Smooth muscle cell (in vitro differentiated cells): ENCODE results near the gene TNNT1. TPM values are rescaled to one million over a fixed set of nuclear protein-coding genes. Genes with fewer than 3 reads are reported as not detected.

Experiments
- DNase-seq: peaks from one replicate; lab custom pipeline; 2025; ENCODE audit not compliant: unreplicated experiment; lab: John Stamatoyannopoulos, UW
- H2AFZ ChIP-seq: fragments of 200-600 bp; sonication (generic); 2 replicates; pipeline ENCODE4 v1.6.0; 2016; ENCODE audit warnings: antibody characterized with exemption, low read depth, mild to moderate bottlenecking
- H3F3A ChIP-seq: fragments of 200-600 bp; sonication (generic); 2 replicates; pipeline ENCODE4 v1.6.0; 2017; ENCODE audit warnings: antibody characterized with exemption, low read depth
- H3K27ac ChIP-seq: fragments of 200-600 bp; sonication (generic); 2 replicates; pipeline ENCODE4 v1.5.1; 2016; ENCODE audit warnings: low read depth, mild to moderate bottlenecking
- H3K27me3 ChIP-seq: fragments of 200-600 bp; sonication (generic); 2 replicates; pipeline ENCODE4 v1.6.1; 2016; ENCODE audit warnings: low read depth, mild to moderate bottlenecking
- H3K36me3 ChIP-seq: fragments of 200-600 bp; sonication (generic); 2 replicates; pipeline ENCODE4 v1.5.1; 2016; ENCODE audit warnings: low read depth
- H3K4me1 ChIP-seq: fragments of 200-600 bp; sonication (generic); 2 replicates; pipeline ENCODE4 v1.5.1; 2016; ENCODE audit warnings: low read depth
- H3K4me2 ChIP-seq: fragments of 200-600 bp; sonication (generic); 2 replicates; pipeline ENCODE4 v1.6.0; 2016; ENCODE audit warnings: mild to moderate bottlenecking
- H3K4me3 ChIP-seq: fragments of 200-600 bp; sonication (generic); 2 replicates; pipeline ENCODE4 v1.5.1; 2016; ENCODE audit warnings: mild to moderate bottlenecking
- H3K79me2 ChIP-seq: fragments of 200-600 bp; sonication (generic); 2 replicates; pipeline ENCODE4 v1.6.0; 2016; ENCODE audit warnings: low read depth, mild to moderate bottlenecking
- H3K9ac ChIP-seq: fragments of 200-600 bp; sonication (generic); 2 replicates; pipeline ENCODE4 v1.6.0; 2016; ENCODE audit warnings: low read depth
- H3K9me3 ChIP-seq: fragments of 200-600 bp; sonication (generic); replicated peaks from 2 replicates; pipeline ENCODE4 v1.5.1; 2016; ENCODE audit warnings: low read depth
- H4K20me1 ChIP-seq: fragments of 200-600 bp; sonication (generic); 2 replicates; pipeline ENCODE4 v1.6.0; 2016; ENCODE audit warnings: low read depth
- WGBS: methylation state at CpG from one replicate; pipeline ENCODE4 v1.1.7; 2016; ENCODE audit warnings: low lambda C conversion rate; 5-methylcytosine and 5-hydroxymethylcytosine counted together
- polyA plus RNA-seq: library from polyadenylated mRNA; unstranded; fragments of >200 nt; fragmentation: Nextera tagmentation; extraction: Ambion mirVana; gene quantifications from 2 replicates; pipeline ENCODE4 v1.2.1, GENCODE V29; 2016
- total RNA-seq: library from RNA; depleted of rRNA; stranded (reverse); fragments of >200 nt; gene quantifications from 2 replicates; pipeline ENCODE4 v1.2.3, GENCODE V29; 2014
- TF ChIP-seq, protein P1 (sequence below): fragments of 200-600 bp; sonication (generic); IDR thresholded peaks from 2 replicates; pipeline ENCODE4 v1.5.1; 2017; ENCODE audit warnings: borderline replicate concordance, mild to moderate bottlenecking, antibody characterized with exemption; ENCODE audit not compliant: insufficient read depth, poor library complexity, severe bottlenecking

TNNT1 gene
- total and polyA plus RNA-seq, 2 experiments from 2014 or later, result 24.5 to 27.1 TPM

DNA sequence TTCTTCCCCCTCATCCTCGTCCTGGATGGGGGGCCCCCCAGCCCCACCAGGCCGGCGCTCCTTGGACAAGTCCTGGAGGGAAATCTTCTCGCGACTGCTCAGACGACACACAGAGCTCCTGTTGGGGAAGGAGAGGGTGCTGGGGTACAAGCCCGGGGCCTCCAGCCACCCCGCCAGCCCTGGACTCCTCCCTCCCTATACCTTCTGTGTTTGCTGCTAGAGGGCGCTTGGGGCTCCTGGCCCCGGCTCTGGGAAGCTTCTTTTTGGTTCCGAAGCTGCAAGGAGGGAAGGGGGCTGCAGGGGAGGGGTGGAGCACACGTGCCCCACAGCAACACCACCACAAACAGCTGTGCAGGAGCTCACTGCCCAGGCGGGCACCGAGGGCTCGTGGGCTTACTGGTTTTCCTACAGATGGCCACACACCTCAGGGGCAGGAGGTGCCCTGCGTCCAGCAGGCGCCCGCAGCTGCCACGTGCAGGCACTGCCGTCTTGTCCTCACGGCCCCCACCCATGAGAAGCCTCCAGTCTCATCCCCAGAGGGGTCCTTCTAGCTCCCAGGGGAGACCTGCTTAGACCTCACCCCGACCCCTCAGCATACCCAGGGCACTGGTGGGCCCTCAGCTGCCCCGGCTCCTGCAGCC, 52.8 kb downstream of the TNNT1 start:
- Histone ChIP-seq H3K4me2 (no peak overlapping the region), H3F3A (no peaks in the 10 kb centered on the region), H3K9me3 (no peaks in the 10 kb centered on the region), H3K9ac (no peak overlapping the region), H3K79me2 (no peaks in the 10 kb centered on the region), H3K4me3 (no peak overlapping the region), H3K27me3 (no peaks in the 10 kb centered on the region), H3K36me3 (no peaks in the 10 kb centered on the region), H3K4me1 (no peaks in the 10 kb centered on the region), H3K27ac (no peak overlapping the region), H2AFZ (no peak overlapping the region), H4K20me1 (peaks cover 38% of the 10 kb centered on the region)
- WGBS, result 84% methylated on average over 22 of the region's 23 CpGs
- DNase-seq, result no peak
- TF ChIP-seq, protein P1, sequence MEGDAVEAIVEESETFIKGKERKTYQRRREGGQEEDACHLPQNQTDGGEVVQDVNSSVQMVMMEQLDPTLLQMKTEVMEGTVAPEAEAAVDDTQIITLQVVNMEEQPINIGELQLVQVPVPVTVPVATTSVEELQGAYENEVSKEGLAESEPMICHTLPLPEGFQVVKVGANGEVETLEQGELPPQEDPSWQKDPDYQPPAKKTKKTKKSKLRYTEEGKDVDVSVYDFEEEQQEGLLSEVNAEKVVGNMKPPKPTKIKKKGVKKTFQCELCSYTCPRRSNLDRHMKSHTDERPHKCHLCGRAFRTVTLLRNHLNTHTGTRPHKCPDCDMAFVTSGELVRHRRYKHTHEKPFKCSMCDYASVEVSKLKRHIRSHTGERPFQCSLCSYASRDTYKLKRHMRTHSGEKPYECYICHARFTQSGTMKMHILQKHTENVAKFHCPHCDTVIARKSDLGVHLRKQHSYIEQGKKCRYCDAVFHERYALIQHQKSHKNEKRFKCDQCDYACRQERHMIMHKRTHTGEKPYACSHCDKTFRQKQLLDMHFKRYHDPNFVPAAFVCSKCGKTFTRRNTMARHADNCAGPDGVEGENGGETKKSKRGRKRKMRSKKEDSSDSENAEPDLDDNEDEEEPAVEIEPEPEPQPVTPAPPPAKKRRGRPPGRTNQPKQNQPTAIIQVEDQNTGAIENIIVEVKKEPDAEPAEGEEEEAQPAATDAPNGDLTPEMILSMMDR, result no peak

DNA sequence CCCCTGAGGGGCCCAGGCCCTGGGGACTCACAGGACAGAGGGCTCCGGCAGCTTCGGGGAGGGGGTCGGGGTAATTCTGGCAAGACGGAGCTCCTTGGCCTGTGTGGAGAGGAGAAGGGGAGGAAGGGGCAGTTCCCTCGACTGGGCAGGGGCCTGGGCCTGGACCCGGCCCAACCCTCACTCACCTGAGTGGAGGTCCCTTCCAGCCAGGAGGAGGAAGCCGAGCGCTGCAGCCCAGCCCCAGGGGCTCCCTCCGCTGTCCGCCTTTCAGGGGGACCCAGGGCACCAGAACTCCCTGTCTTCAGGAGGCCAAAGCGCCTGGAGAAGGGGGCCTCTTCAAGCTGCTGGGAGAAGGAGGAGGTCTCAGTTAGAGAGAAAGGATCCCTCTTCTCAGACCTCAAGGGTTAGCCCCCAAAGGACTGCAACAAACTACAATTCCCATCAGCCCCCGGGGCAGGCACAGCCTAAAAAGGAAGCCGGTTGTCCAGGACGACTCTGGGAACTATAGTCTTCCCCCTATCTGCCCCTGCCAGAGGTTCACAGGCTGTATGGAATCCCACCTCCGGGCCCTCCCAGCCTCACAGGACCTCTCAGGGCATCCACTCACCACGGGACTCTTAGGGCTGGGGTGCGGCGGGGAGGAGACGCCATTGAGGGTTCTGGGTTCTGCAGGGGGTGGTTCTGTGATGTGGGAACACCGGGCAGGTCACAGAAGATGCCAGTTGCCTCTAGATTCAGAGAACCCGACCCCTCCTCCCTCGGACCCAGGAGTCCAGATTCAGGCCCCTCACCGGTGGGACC, 53.5 kb downstream of the TNNT1 start:
- H3K4me3 ChIP-seq, result no peak overlapping the region
- WGBS, result 88% methylated on average over 18 of the region's 23 CpGs
- H3F3A ChIP-seq, result no peaks in the 10 kb centered on the region
- H2AFZ ChIP-seq, result no peak overlapping the region
- no peak for DNase-seq
- no peak overlapping the region for H3K27ac ChIP-seq
- no peak overlapping the region for H3K9ac ChIP-seq
- peaks cover 33% of the 10 kb centered on the region for H4K20me1 ChIP-seq
- H3K4me1 ChIP-seq, result no peaks in the 10 kb centered on the region
- no peak overlapping the region for H3K4me2 ChIP-seq
- H3K27me3 ChIP-seq, result no peaks in the 10 kb centered on the region
- no peaks in the 10 kb centered on the region for H3K36me3 ChIP-seq
- TF ChIP-seq, protein P1, result no peak
- no peaks in the 10 kb centered on the region for H3K79me2 ChIP-seq
- H3K9me3 ChIP-seq, result no peaks in the 10 kb centered on the region

DNA sequence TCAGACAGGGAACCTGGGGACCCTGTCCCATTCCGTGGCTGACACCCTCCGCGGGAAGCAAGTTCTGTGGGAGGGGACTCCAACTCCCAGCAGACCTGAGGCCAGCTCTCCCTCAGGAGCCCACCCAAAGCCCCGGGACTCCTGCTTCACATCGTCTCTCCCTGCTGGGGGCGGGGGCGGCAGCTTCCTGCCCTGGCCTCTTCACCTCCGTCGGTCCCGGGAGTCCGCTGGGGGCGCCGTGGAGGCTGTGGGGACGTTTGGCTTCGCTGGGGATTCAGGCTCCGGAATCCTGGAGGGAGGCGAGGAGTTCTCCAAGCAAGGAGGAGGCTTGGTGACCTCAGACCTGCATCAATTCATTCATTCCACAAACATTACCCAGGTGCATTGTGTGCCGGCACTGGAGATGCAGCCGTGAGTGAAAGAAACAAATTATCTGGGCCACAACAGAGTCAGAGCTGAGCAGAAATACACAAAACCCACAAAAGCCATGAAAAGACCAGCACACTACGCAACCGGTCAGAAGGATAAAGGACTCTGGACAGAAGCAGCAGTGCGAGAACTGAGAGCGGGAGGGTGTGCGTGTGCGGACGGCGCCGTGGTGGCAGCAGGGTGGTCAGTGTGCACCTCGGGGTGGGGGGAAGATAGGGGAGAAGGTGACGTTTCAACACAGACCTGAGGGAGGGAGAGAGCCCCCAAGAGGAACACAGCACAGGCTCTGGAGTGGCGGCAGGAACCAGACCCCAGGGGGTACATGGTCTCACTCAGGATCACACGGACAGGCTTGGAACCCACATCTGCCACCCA, 54.3 kb downstream of the TNNT1 start:
- Histone ChIP-seq H3K4me2 (no peak overlapping the region), H3K36me3 (no peaks in the 10 kb centered on the region), H3F3A (no peaks in the 10 kb centered on the region), H2AFZ (no peak overlapping the region), H3K27me3 (no peaks in the 10 kb centered on the region), H3K4me1 (no peaks in the 10 kb centered on the region), H3K79me2 (no peaks in the 10 kb centered on the region), H3K4me3 (no peak overlapping the region), H3K9me3 (no peaks in the 10 kb centered on the region), H3K9ac (no peak overlapping the region), H4K20me1 (peaks cover 29% of the 10 kb centered on the region), H3K27ac (no peak overlapping the region)
- no peak for DNase-seq
- WGBS, result 81% methylated on average over 31 of the region's 32 CpGs
- TF ChIP-seq, protein P1, result no peak
